ENCODE measurements around the gene TMEM54. TPM values are rescaled to one million over a fixed set of nuclear protein-coding genes. Genes with fewer than 3 reads are reported as not detected.

TMEM54 gene
- total and polyA plus RNA-seq, 11 donors, result 5.6 to 15.9 (median 9.3) TPM

DNA sequence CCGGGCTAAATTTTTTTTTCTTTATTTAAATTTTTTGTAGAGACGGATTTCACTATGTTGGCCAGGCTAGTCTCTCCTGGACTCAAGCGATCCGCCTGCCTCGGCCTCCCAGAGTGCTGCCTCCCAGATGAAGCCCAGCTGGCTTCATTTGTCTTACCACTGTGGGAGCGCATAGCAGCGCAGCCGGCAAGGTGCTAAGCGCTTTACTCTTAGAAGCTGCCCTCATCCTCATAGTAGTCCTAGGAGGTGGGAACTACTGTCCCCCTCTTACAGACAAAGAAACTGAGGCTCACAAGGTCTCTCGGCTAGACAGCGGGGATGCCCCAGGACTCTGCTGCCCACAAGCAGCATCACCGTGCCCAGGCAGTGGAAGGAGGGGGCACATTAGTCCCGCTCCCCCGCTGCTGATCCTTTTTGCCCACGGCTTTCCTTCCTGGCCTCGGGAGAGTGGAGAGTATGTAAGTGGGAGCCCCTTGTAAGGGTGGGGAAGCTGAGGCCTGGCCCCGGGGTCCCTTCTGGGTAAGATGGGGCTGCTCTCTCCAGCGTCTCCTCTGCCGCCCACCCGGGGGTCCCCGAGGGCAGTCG, 726 bp downstream of the TMEM54 start:
- DNase-seq, result no peak
- H3K27ac ChIP-seq, result peak overlapping the region in 2 of 12 donors; percentile 2 to 13

DNA sequence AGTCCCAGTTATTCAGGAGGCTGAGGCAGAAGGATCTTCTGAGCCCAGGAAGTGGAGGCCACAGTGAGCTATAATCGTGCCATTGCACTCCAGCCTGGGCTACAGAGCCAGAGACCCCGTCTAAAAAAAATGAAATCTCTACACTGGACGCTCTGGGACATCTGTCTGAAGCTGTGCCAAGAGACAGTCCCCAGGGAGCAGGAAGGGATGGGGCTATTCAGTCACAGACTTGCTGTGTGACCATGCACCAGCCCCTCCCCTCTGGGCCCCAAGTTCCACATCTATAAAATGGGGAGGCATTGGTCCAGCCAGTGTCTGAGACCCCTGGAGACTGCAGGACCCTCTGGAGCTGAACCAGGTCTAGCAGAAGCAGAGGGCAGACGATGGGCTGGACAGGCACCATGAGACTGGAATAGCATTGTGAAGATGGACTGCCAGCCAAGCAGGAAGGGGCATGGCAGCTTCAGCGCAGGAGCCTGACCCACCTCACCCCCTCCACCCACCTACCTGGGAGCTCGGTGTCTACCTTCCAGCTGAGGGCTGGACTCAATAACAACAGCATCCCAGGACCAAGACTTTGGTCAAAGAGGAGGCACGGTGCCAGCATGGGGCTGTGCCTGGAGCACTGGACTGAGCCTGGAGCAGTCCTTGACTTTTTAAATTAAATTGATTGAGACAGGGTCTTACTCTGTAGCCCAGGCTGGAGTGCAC, 1.4 kb downstream of the TMEM54 start:
- Histone ChIP-seq H3K9me3 (no peaks in the 10 kb centered on the region), H3K27ac (no peak overlapping the region), H3K36me3 (no peaks in the 10 kb centered on the region), H3K27me3 (peaks cover 0 to 33% (median 0%) of the 10 kb centered on the region in 9 donors), H3K4me1 (peaks cover 0 to 14% (median 7%) of the 10 kb centered on the region in 12 donors), H3K4me3 (no peak overlapping the region)
- intact Hi-C loops (cut with DNase I), result loop anchor here in 1 of 10 donors (5.0 kb wide), 1 partner anchor 1763 kb away; no protein-coding TSS in a partner anchor
- TF ChIP-seq CTCF (IDR thresholded peaks at IDR 0.05) (no peak), POLR2A (IDR thresholded peaks at IDR 0.05) (no peak)
- no peak for ATAC-seq
- 58 to 75% (median 71%) methylated on average over 5 to 7 of the region's 7 CpGs for WGBS, 4 donors
- peak in 1 of 5 donors; percentile 58 for DNase-seq

More for the DNA sequence above, 726 bp downstream of the TMEM54 start:
- ATAC-seq, result peak in 1 of 4 donors; percentile 29
- H3K4me1 ChIP-seq, result peaks cover 0 to 14% (median 7%) of the 10 kb centered on the region in 12 donors
- peaks cover 0 to 33% (median 0%) of the 10 kb centered on the region in 9 donors for H3K27me3 ChIP-seq
- intact Hi-C loops (cut with DNase I), result loop anchor here in 1 of 10 donors (5.0 kb wide), 1 partner anchor 1762 kb away; no protein-coding TSS in a partner anchor
- TF ChIP-seq POLR2A (IDR thresholded peaks at IDR 0.05) (no peak), CTCF (IDR thresholded peaks at IDR 0.05) (no peak)
- H3K36me3 ChIP-seq, result no peaks in the 10 kb centered on the region
- H3K9me3 ChIP-seq, result no peaks in the 10 kb centered on the region
- 22 to 53% (median 25%) methylated on average over 10 to 22 of the region's 22 CpGs for WGBS, 4 donors
- peak overlapping the region; percentile 34 to 76 (median 62) for H3K4me3 ChIP-seq

- Histone ChIP-seq H3K4me1 (peaks cover 0 to 15% (median 8%) of the 10 kb centered on the region in 12 donors), H3K36me3 (no peaks in the 10 kb centered on the region), H3K9me3 (no peaks in the 10 kb centered on the region), H3K4me3 (no peak overlapping the region), H3K27ac (no peak overlapping the region), H3K27me3 (peaks cover 0 to 36% (median 0%) of the 10 kb centered on the region in 9 donors)
- DNase-seq (no peak), ATAC-seq (no peak)
- 90 to 97% (median 94%) methylated on average over 3 of the region's 3 CpGs for WGBS, 4 donors
- TF ChIP-seq CTCF (IDR thresholded peaks at IDR 0.05) (no peak), POLR2A (IDR thresholded peaks at IDR 0.05) (no peak)
- intact Hi-C loops (cut with DNase I), result no loop called here
These were observed 2.2 kb downstream of the TMEM54 start for GRCh38 chr1:32898958-32899357.

- no peak overlapping the region for H3K27ac ChIP-seq
- H3K9me3 ChIP-seq, result no peaks in the 10 kb centered on the region
- H3K36me3 ChIP-seq, result no peaks in the 10 kb centered on the region
- intact Hi-C loops (cut with DNase I), result no loop called here
- H3K27me3 ChIP-seq, result peaks cover 0 to 46% (median 6%) of the 10 kb centered on the region in 9 donors
- no peak overlapping the region for H3K4me3 ChIP-seq
- DNase-seq, result no peak
- no peak for ATAC-seq
- WGBS, 4 donors, result 92 to 98% (median 94%) methylated on average over 7 to 9 of the region's 9 CpGs
- no peak for TF ChIP-seq CTCF (IDR thresholded peaks at IDR 0.05)
- no peak for TF ChIP-seq POLR2A (IDR thresholded peaks at IDR 0.05)
- H3K4me1 ChIP-seq, result peaks cover 0 to 24% (median 12%) of the 10 kb centered on the region in 12 donors
These were observed 3.1 kb downstream of the TMEM54 start for GRCh38 chr1:32898056-32898455.
